Prostate gland (tissue), 2 donors: ENCODE data around the gene YIF1A.

Source experiments
- CTCF ChIP-seq, 4 experiments: fragments of 200-600 bp in 2 of 4; fragments of 450-650 bp in 2 of 4; sonication (generic) in 2 of 4; IDR thresholded peaks; 1 replicate in 3 of 4; 2 replicates in 1 of 4; pipeline ENCODE4 v1.5.1; 2016 to 2019; ENCODE audit warnings: antibody characterized with exemption in 4 of 4, mild to moderate bottlenecking in 2 of 4, moderate library complexity in 2 of 4
- POLR2A ChIP-seq: fragments of 450-650 bp; IDR thresholded peaks from one replicate; pipeline ENCODE4 v1.6.1; 2016; ENCODE audit warnings: antibody characterized with exemption, mild to moderate bottlenecking

GRCh38 chr11:66335531-66336233, 46.7 kb upstream of the YIF1A start:
- TF ChIP-seq CTCF (IDR thresholded peaks at IDR 0.05): no peak
- TF ChIP-seq POLR2A: no peak
